Thyroid gland (tissue), 4 donors: ENCODE results near the gene FAM234A.

ENCODE experiments used
- CTCF ChIP-seq, 6 experiments: fragments of 200-600 bp in 3 of 6; fragments of 450-650 bp in 3 of 6; sonication (generic) in 3 of 6; IDR thresholded peaks; one replicate each; pipeline ENCODE4 v1.5.1; 2016 to 2019; ENCODE audit warnings: antibody characterized with exemption in 6 of 6, mild to moderate bottlenecking in 2 of 6, inconsistent platforms in 1 of 6, moderate library complexity in 1 of 6
- POLR2A ChIP-seq, 2 donors: fragments of 450-650 bp; IDR thresholded peaks; one replicate each; pipeline ENCODE4 v1.6.1; 2017; ENCODE audit warnings: antibody characterized with exemption in 2 of 2, mild to moderate bottlenecking in 2 of 2, moderate library complexity in 1 of 2

DNA sequence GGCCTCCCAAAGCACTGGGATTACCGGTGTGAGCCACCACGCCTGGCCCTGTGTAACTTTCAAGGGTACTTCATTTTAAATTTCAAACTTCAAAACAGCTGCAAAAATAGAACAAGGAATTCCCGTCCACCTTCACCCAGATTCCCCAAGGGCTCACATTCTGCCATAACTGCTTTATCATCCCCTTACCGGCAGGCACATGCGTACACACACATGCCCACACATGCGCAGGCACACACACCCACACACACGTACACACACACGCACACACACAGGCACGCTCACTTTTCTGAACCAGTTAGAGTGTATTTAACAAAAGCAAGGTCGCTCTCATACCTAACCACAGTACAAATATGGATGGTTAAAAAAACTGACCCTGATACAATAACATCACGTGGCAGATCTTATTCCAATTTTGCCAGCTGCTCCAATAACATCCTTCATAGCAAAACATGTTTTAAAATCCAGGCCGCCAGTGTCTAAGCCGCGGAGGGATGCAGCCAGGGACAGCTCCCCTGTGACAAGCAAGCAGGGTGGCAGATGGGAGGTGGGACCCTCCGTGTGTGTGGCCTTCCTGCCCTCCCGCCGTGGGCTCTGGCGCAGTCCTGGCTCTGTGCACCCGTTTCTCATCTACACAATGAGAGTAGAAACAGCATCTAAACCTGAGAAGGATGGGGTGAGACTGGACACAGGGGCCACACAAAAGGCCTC lies 71.5 kb downstream of the FAM234A start:
- TF ChIP-seq CTCF (IDR thresholded peaks at IDR 0.05) (no peak), POLR2A (IDR thresholded peaks at IDR 0.05) (no peak)
